ENCODE measurements around the gene TASOR2.

DNA sequence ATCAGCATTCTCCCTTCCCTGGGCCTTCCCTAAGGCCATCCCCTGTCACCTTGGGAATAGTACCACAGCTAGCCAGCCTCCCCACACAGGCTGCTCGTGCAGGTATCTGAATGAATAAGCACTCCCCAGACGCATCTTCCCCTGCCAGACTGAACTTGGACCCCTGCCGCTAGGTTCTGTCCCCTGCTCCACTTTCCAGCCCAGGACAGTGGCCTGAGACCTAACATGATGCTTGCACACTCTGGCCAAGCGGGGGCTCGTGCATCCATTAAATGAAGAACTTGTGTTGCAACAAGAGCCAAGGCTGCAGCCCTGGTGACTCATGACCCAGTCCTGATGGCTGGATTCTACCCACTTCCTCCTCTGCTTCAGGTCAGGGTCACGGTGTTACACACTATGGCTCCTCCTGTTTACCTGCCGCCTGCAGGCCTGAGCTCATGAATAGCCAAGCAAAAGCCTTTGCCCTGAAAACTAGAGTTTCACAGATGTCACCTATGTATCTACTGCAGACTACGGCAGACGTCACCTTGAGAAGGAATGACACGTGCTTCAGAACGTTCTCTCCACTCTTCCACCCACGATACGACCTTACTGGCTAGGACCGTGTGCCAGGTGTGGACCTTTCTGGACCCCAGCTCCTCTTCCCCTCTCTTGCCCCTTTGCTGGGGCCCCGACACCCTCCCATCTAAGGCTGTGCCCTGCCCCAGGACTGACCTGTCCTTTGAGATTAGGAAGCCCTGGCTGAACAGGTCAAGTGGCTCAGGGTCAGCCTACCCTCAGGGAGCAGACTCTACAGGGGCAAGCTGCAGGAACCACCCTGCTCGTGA is 24.7 kb upstream of the TASOR2 start:
- TF ChIP-seq, protein P1, sequence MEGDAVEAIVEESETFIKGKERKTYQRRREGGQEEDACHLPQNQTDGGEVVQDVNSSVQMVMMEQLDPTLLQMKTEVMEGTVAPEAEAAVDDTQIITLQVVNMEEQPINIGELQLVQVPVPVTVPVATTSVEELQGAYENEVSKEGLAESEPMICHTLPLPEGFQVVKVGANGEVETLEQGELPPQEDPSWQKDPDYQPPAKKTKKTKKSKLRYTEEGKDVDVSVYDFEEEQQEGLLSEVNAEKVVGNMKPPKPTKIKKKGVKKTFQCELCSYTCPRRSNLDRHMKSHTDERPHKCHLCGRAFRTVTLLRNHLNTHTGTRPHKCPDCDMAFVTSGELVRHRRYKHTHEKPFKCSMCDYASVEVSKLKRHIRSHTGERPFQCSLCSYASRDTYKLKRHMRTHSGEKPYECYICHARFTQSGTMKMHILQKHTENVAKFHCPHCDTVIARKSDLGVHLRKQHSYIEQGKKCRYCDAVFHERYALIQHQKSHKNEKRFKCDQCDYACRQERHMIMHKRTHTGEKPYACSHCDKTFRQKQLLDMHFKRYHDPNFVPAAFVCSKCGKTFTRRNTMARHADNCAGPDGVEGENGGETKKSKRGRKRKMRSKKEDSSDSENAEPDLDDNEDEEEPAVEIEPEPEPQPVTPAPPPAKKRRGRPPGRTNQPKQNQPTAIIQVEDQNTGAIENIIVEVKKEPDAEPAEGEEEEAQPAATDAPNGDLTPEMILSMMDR (IDR thresholded peaks at IDR 0.05) = no peak
- TF ChIP-seq POLR2A (IDR thresholded peaks at IDR 0.05) = no peak

All from testis (tissue), 2 donors.